ENCODE data around the gene PLCL2.

- TF ChIP-seq, protein P1, sequence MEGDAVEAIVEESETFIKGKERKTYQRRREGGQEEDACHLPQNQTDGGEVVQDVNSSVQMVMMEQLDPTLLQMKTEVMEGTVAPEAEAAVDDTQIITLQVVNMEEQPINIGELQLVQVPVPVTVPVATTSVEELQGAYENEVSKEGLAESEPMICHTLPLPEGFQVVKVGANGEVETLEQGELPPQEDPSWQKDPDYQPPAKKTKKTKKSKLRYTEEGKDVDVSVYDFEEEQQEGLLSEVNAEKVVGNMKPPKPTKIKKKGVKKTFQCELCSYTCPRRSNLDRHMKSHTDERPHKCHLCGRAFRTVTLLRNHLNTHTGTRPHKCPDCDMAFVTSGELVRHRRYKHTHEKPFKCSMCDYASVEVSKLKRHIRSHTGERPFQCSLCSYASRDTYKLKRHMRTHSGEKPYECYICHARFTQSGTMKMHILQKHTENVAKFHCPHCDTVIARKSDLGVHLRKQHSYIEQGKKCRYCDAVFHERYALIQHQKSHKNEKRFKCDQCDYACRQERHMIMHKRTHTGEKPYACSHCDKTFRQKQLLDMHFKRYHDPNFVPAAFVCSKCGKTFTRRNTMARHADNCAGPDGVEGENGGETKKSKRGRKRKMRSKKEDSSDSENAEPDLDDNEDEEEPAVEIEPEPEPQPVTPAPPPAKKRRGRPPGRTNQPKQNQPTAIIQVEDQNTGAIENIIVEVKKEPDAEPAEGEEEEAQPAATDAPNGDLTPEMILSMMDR (IDR thresholded peaks at IDR 0.05): no peak
- TF ChIP-seq, protein P2, sequence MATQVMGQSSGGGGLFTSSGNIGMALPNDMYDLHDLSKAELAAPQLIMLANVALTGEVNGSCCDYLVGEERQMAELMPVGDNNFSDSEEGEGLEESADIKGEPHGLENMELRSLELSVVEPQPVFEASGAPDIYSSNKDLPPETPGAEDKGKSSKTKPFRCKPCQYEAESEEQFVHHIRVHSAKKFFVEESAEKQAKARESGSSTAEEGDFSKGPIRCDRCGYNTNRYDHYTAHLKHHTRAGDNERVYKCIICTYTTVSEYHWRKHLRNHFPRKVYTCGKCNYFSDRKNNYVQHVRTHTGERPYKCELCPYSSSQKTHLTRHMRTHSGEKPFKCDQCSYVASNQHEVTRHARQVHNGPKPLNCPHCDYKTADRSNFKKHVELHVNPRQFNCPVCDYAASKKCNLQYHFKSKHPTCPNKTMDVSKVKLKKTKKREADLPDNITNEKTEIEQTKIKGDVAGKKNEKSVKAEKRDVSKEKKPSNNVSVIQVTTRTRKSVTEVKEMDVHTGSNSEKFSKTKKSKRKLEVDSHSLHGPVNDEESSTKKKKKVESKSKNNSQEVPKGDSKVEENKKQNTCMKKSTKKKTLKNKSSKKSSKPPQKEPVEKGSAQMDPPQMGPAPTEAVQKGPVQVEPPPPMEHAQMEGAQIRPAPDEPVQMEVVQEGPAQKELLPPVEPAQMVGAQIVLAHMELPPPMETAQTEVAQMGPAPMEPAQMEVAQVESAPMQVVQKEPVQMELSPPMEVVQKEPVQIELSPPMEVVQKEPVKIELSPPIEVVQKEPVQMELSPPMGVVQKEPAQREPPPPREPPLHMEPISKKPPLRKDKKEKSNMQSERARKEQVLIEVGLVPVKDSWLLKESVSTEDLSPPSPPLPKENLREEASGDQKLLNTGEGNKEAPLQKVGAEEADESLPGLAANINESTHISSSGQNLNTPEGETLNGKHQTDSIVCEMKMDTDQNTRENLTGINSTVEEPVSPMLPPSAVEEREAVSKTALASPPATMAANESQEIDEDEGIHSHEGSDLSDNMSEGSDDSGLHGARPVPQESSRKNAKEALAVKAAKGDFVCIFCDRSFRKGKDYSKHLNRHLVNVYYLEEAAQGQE (IDR thresholded peaks at IDR 0.05): no peak
Measured at GRCh38 chr3:17014284-17014683, 129.5 kb downstream of the PLCL2 start.
